H1 (cell line): ENCODE results near the gene VPS54. TPM values are rescaled to one million over a fixed set of nuclear protein-coding genes. Genes with fewer than 3 reads are reported as not detected.

Experiments
- CTCF ChIA-PET: fragments of 300-600 bp; sonication (Branson Sonifier 250); formaldehyde crosslinking; loops from one replicate; lab custom pipeline; 2021; ENCODE audit not compliant: partially characterized antibody; lab: Charles Lee
- POLR2A ChIA-PET: fragments of 300-600 bp; sonication (Branson Sonifier 250); formaldehyde crosslinking; loops from one replicate; lab custom pipeline; 2021; ENCODE audit warnings: inconsistent platforms; ENCODE audit not compliant: partially characterized antibody; lab: Charles Lee
- DNase-seq, 2 experiments: peaks; one replicate each; pipeline versions ENCODE4 v3.0.0 to v3.0.0-alpha.2; 2010 to 2022; ENCODE audit warnings: low spot score in 2 of 2, low read depth in 1 of 2, mixed read lengths in 1 of 2
- FAIRE-seq: peaks from 2 replicates; lab custom pipeline; 2011; peaks lifted over from hg19 to GRCh38; lab: Jason Lieb, UNC
- H2AFZ ChIP-seq: 2 replicates; pipeline ENCODE4 v1.8.1; 2012; ENCODE audit warnings: low read length, inconsistent platforms
- H2AK5ac ChIP-seq: 2 replicates; pipeline ENCODE4 v1.6.1; 2013; ENCODE audit warnings: low read depth, low read length
- H2BK120ac ChIP-seq: replicated peaks from 2 replicates; pipeline ENCODE3; 2013; ENCODE audit warnings: low read depth, low read length, inconsistent platforms
- H2BK12ac ChIP-seq: 2 replicates; pipeline ENCODE4 v1.6.1; 2013; ENCODE audit warnings: low read depth, low read length
- H2BK15ac ChIP-seq: 2 replicates; pipeline ENCODE4 v1.6.1; 2013; ENCODE audit warnings: low read length
- H2BK20ac ChIP-seq: 2 replicates; pipeline ENCODE4 v1.6.1; 2013; ENCODE audit warnings: low read length
- H2BK5ac ChIP-seq: 2 replicates; pipeline ENCODE4 v1.6.1; 2013; ENCODE audit warnings: low read depth, low read length
- H3K14ac ChIP-seq: 2 replicates; pipeline ENCODE4 v1.6.1; 2013; ENCODE audit warnings: inconsistent platforms; ENCODE audit not compliant: insufficient read length
- H3K18ac ChIP-seq: 2 replicates; pipeline ENCODE4 v1.6.1; 2013; ENCODE audit warnings: low read length; ENCODE audit errors: extremely low read depth
- H3K23ac ChIP-seq: 2 replicates; pipeline ENCODE4 v1.6.1; 2013; ENCODE audit warnings: inconsistent platforms; ENCODE audit not compliant: insufficient read length
- H3K23me2 ChIP-seq: 2 replicates; pipeline ENCODE4 v1.6.1; 2013; ENCODE audit warnings: low read depth, low read length
- H3K27ac ChIP-seq: 2 replicates; pipeline ENCODE4 v1.6.1; 2011; ENCODE audit warnings: low read depth, low read length, inconsistent platforms
- H3K27me3 ChIP-seq, 4 experiments: replicated peaks in 1 of 4; 1 replicate in 1 of 4; 2 replicates in 3 of 4; pipeline versions ENCODE4 v1.6.1 to v1.8.1; 2011 to 2013; ENCODE audit warnings: low read length in 3 of 4, mild to moderate bottlenecking in 3 of 4, inconsistent platforms in 2 of 4, mixed read lengths in 2 of 4, moderate library complexity in 1 of 4; ENCODE audit not compliant: control insufficient read depth in 3 of 4, insufficient read depth in 3 of 4; ENCODE audit errors: extremely low read depth in 1 of 4
- H3K36me3 ChIP-seq, 4 experiments: 2 replicates each; pipeline versions ENCODE4 v1.6.1 to v1.8.1; 2011 to 2013; ENCODE audit warnings: mild to moderate bottlenecking in 4 of 4, low read length in 3 of 4, moderate library complexity in 2 of 4, control low read depth in 1 of 4, inconsistent platforms in 1 of 4; ENCODE audit not compliant: insufficient read depth in 4 of 4, control insufficient read depth in 2 of 4
- H3K4ac ChIP-seq: replicated peaks from 2 replicates; pipeline ENCODE3; 2013; ENCODE audit warnings: low read length, low read depth, mixed read lengths, inconsistent platforms; ENCODE audit not compliant: insufficient read length
- H3K4me1 ChIP-seq, 4 experiments: replicated peaks in 1 of 4; 1 replicate in 1 of 4; 2 replicates in 3 of 4; pipeline versions ENCODE4 v1.6.1 to v1.8.1; 2011 to 2013; ENCODE audit warnings: low read length in 3 of 4, inconsistent platforms in 2 of 4, mixed read lengths in 1 of 4; ENCODE audit not compliant: insufficient read depth in 4 of 4, control insufficient read depth in 3 of 4
- H3K4me2 ChIP-seq, 2 experiments: 2 replicates each; pipeline versions ENCODE4 v1.6.1 to v1.8.1; 2011 to 2013; ENCODE audit warnings: low read depth in 2 of 2, low read length in 2 of 2, control low read depth in 1 of 2, inconsistent platforms in 1 of 2, mild to moderate bottlenecking in 1 of 2; ENCODE audit not compliant: insufficient read depth in 1 of 2
- H3K4me3 ChIP-seq, 4 experiments: fragments of 200-600, 300-600 bp in 1 of 4; sonication (generic), shearing (Covaris generic), sonication (Bioruptor Twin) in 1 of 4; 2 replicates each; pipeline versions ENCODE4 v1.5.1 to v1.8.1; 2011 to 2016; ENCODE audit warnings: low read length in 4 of 4, low read depth in 3 of 4, control low read depth in 2 of 4, inconsistent platforms in 2 of 4, mild to moderate bottlenecking in 2 of 4, mixed read lengths in 1 of 4, moderate library complexity in 1 of 4; ENCODE audit not compliant: insufficient read depth in 2 of 4; ENCODE audit errors: extremely low read depth in 1 of 4
- H3K56ac ChIP-seq: replicated peaks from 2 replicates; pipeline ENCODE3; 2013; ENCODE audit warnings: low read depth, mild to moderate bottlenecking, mixed read lengths, low read length, inconsistent platforms; ENCODE audit not compliant: insufficient read length
- H3K79me1 ChIP-seq: 2 replicates; pipeline ENCODE4 v1.6.1; 2013; ENCODE audit warnings: low read depth, low read length, control low read depth
- H3K79me2 ChIP-seq, 2 experiments: 2 replicates each; pipeline versions ENCODE4 v1.6.1 to v1.8.1; 2012 to 2013; ENCODE audit warnings: low read length in 2 of 2, mild to moderate bottlenecking in 2 of 2, inconsistent platforms in 1 of 2; ENCODE audit not compliant: insufficient read depth in 2 of 2, control insufficient read depth in 1 of 2
- H3K9ac ChIP-seq, 4 experiments: replicated peaks in 1 of 4; 1 replicate in 1 of 4; 2 replicates in 3 of 4; pipeline versions ENCODE4 v1.6.1 to v1.8.1; 2011 to 2013; ENCODE audit warnings: low read depth in 3 of 4, low read length in 3 of 4, control low read depth in 2 of 4, mild to moderate bottlenecking in 2 of 4, moderate library complexity in 2 of 4, inconsistent platforms in 1 of 4; ENCODE audit errors: extremely low read depth in 1 of 4
- H3K9me3 ChIP-seq, 2 experiments: 2 replicates each; pipeline versions ENCODE4 v1.6.1 to v1.8.1; 2012 to 2013; ENCODE audit warnings: mild to moderate bottlenecking in 2 of 2, moderate library complexity in 2 of 2, control low read depth in 1 of 2, inconsistent platforms in 1 of 2, low read depth in 1 of 2, low read length in 1 of 2, mixed read lengths in 1 of 2; ENCODE audit not compliant: insufficient read depth in 2 of 2
- H4K20me1 ChIP-seq, 2 experiments: replicated peaks in 1 of 2; 2 replicates each; pipeline versions ENCODE3 to v1.8.1; 2011 to 2013; ENCODE audit warnings: inconsistent platforms in 2 of 2, low read length in 2 of 2, mild to moderate bottlenecking in 1 of 2; ENCODE audit not compliant: insufficient read depth in 2 of 2, control insufficient read depth in 1 of 2
- H4K5ac ChIP-seq: 2 replicates; pipeline ENCODE4 v1.6.1; 2013; ENCODE audit warnings: low read length, low read depth, mixed read lengths, inconsistent platforms; ENCODE audit not compliant: insufficient read length
- H4K8ac ChIP-seq: 2 replicates; pipeline ENCODE4 v1.8.0; 2013; ENCODE audit warnings: mild to moderate bottlenecking, moderate library complexity, low read length, inconsistent platforms; ENCODE audit not compliant: insufficient read depth; ENCODE audit errors: extremely low read depth
- H4K91ac ChIP-seq: replicated peaks from 2 replicates; pipeline ENCODE3; 2013; ENCODE audit warnings: low read length, mixed read lengths, inconsistent platforms; ENCODE audit not compliant: insufficient read length
- NRF1 ChIP-seq: IDR thresholded peaks from 2 replicates; pipeline ENCODE4 v1.6.1; 2011; ENCODE audit warnings: mild to moderate bottlenecking, low read depth, low read length, improper control_type of control experiment
- WGBS, 2 experiments: shearing (Covaris generic) in 1 of 2; methylation state at CpG; one replicate each; pipeline versions ENCODE4 v1.1.6 to v1.1.7; 2013 to 2015; ENCODE audit warnings: low lambda C conversion rate in 2 of 2, mixed read lengths in 2 of 2, inconsistent platforms in 1 of 2, low coverage in 1 of 2, missing lambda C conversion rate in 1 of 2; ENCODE audit not compliant: insufficient replicate concordance in 2 of 2, insufficient coverage in 1 of 2, insufficient read length in 1 of 2; ENCODE audit errors: extremely low coverage in 1 of 2, missing lambda C conversion rate in 1 of 2; 5-methylcytosine and 5-hydroxymethylcytosine counted together
- polyA plus RNA-seq, 7 experiments: library from polyadenylated mRNA; depleted of rRNA in 3 of 7; stranded (reverse) in 5 of 7; unstranded in 2 of 7; fragments of >200 nt in 5 of 7; fragments of 200-250 nt in 2 of 7; gene quantifications; 1 replicate in 5 of 7; 2 replicates in 1 of 7; 4 replicates in 1 of 7; pipeline versions ENCODE4 v1.2.1 to v1.2.3, GENCODE V29; 2011 to 2013; ENCODE audit warnings: missing spikeins in 2 of 7, mixed read lengths in 2 of 7
- total RNA-seq: library from RNA; stranded (reverse); fragmentation: NEBNext Ultra II Directional; extraction: Animal tissue kit (Norgen Biotek cat#: 25700); gene quantifications from 2 replicates; pipeline ENCODE4 v1.2.1, GENCODE V29; 2021

VPS54 gene
- total and polyA plus RNA-seq, 2 of the 8 experiments (the other 6 are each of a cell fraction or from before 2014, with no cell fraction given): 3.6 to 13.2 TPM

GRCh38 chr2:63870679-63871078 lies 148.5 kb downstream of the VPS54 start:
- Histone ChIP-seq H3K4me2 (no peak overlapping the region), H3K36me3 (peaks cover 10 to 95% (median 47%) of the 10 kb centered on the region in 4 experiments), H3K9me3 (no peaks in the 10 kb centered on the region), H3K4me3 (no peak overlapping the region), H4K8ac (no peak overlapping the region), H2BK12ac (no peak overlapping the region), H2BK5ac (no peak overlapping the region), H2BK20ac (no peak overlapping the region), H4K91ac (no peak overlapping the region), H3K56ac (no peak overlapping the region), H2BK120ac (no peak overlapping the region), H3K79me2 (peaks cover 18 to 98% of the 10 kb centered on the region in 2 experiments), H2BK15ac (no peak overlapping the region), H3K14ac (no peak overlapping the region), H3K27ac (no peak overlapping the region), H3K23me2 (no peaks in the 10 kb centered on the region), H4K5ac (no peak overlapping the region), H3K18ac (no peak overlapping the region), H3K4me1 (peaks cover 0 to 10% (median 5%) of the 10 kb centered on the region in 4 experiments; a peak in 3 of 7 replicates), H3K4ac (no peak overlapping the region), H3K79me1 (peaks cover 7% of the 10 kb centered on the region), H3K9ac (no peak overlapping the region), H3K23ac (no peak overlapping the region), H3K27me3 (no peaks in the 10 kb centered on the region), H4K20me1 (peaks cover 35 to 44% of the 10 kb centered on the region in 2 experiments), H2AK5ac (no peak overlapping the region), H2AFZ (no peak overlapping the region)
- FAIRE-seq (peak; percentile 39), DNase-seq (no peak)
- CTCF ChIA-PET: no interaction called here
- POLR2A ChIA-PET: interaction anchor here (0.6 to 4.9 kb wide), 4 partner anchors 9 to 116 kb away, joined by 3 to 22 read pairs (median 10); partner anchors contain the start of gene UGP2
- 88% methylated on average over 4 of the region's 4 CpGs; no CpG with 5 or more reads in 1 of the 2 experiments for WGBS, 2 experiments
- TF ChIP-seq NRF1: no peak
